GM12892 (cell line): Measurements from ENCODE around the gene GSTO2.

Experiments used
- DNase-seq: peaks from one replicate; pipeline ENCODE4 v3.0.0; 2011; ENCODE audit not compliant: insufficient read length
- FAIRE-seq: peaks from 2 replicates; lab custom pipeline; 2011; peaks lifted over from hg19 to GRCh38; lab: Jason Lieb, UNC
- POLR2A ChIP-seq: IDR thresholded peaks from 2 replicates; pipeline ENCODE4 v1.6.1; 2011; ENCODE audit warnings: low read depth, low read length, control low read depth
- POLR2AphosphoS5 ChIP-seq: IDR thresholded peaks from 2 replicates; pipeline ENCODE4 v1.6.1; 2011; ENCODE audit warnings: low read depth, low read length, control low read depth
- TAF1 ChIP-seq: IDR thresholded peaks from 2 replicates; pipeline ENCODE4 v1.6.1; 2011; ENCODE audit warnings: low read depth, mild to moderate bottlenecking, control low read depth, low read length, borderline replicate concordance

Gene GSTO2

DNA sequence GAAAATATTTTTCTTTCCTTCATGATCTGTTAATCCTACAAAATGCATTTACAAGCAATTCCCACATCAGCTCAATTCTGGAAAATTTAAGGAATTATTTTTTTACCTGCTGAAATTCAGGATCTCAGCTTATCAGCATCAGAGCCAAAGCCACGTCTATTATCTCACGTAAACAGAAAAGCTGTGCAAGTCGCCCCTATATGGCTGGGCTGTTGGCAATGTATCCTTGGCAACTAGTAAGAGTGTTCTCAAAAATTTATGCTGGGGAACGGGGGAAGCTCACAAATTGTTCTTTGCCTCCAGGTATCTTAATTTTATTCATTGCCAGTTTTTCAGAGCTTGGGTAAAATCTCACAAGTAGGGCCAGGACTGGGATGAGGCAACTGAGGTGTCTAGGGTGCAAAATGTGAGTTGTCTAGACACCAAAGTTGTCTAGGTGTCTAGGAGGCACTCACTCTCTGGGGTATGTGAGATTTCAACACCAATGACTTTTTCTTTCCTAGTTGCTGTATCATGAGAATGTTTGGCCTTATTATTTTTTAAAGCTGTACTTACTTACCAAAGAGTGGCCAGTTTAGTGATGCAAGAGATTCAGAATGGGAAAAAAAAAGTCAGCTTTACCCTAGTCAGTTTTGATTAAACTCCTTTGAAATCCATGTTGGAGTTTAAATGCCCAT lies 5.1 kb downstream of the GSTO2 start:
- DNase-seq (no peak), FAIRE-seq (no peak)
- no peak for TF ChIP-seq TAF1
- no peak for TF ChIP-seq POLR2A
- no peak for TF ChIP-seq POLR2AphosphoS5

DNA sequence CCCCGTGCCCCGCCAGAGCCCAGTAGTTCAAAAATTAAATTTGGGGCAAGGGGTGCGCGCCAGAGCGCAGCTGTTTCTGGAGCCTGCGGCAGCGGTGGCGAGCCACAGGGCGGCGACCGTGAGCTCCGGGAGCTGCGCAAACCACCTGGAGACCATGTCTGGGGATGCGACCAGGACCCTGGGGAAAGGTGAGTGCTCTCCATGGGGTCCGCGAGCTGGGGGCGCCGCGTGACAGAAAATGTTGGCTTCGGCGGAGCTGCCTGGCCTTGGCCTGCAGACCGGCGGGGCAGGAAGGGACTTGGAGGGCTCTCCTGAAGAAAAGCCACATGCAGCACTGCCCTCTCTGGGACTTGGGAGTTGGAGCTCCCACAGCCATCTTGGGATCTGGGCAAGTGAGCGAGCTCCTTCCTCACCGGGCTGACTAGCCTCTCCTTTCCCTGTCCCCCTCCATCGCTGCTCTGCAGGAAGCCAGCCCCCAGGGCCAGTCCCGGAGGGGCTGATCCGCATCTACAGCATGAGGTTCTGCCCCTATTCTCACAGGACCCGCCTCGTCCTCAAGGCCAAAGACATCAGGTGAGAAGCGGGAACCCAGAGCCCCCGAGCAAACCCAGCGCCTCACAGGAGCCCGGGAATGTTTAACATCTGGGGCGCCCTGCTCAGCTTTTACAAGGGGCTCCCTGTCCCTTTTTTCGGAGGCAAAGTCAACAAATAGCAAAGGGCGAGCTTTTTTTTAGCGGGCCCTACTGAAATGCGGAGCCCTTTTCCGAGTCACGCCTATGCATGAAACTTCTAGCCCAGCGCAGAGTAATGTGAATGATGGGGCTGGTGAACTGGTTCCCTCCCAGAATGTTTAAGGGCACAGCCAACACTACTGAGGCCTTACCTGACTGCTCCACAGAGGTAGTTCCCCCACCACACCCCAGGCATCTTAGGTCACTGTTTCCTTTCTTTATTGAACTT lies 6.1 kb downstream of the GSTO2 start:
- peak; percentile 55 for DNase-seq
- TF ChIP-seq TAF1 (no peak), POLR2AphosphoS5 (no peak), POLR2A (no peak)
- no peak for FAIRE-seq

DNA sequence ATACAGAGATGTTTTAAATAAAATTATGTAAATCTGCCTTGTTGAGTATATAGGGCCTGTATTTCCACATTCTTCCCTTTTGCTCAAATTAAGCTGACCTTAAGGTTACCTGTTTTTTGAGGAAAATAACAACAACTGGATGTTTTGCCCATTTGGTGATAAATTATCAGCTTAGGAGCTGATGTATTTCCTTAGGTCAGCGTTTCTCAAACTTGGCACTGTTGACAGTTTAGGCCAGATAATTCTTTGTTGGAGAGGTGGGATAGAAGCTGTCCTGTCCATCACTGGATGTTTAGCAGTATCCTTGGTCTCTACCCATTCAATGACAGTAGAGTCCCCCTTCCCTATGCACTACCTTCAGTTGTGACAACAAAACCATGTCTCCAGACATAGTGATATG lies 7.2 kb downstream of the GSTO2 start:
- DNase-seq (no peak), FAIRE-seq (no peak)
- TF ChIP-seq POLR2A, result no peak
- TF ChIP-seq TAF1, result no peak
- TF ChIP-seq POLR2AphosphoS5, result no peak

- TF ChIP-seq POLR2AphosphoS5, result no peak
- TF ChIP-seq POLR2A, result no peak
- TF ChIP-seq TAF1, result no peak
- no peak for FAIRE-seq
- DNase-seq, result no peak
These were observed 8.8 kb downstream of the GSTO2 start for GRCh38 chr10:104277785-104278184.

- TF ChIP-seq TAF1 (no peak), POLR2AphosphoS5 (no peak), POLR2A (no peak)
- no peak for DNase-seq
- FAIRE-seq, result no peak
These were observed 10.7 kb downstream of the GSTO2 start for GRCh38 chr10:104279550-104280259.

DNA sequence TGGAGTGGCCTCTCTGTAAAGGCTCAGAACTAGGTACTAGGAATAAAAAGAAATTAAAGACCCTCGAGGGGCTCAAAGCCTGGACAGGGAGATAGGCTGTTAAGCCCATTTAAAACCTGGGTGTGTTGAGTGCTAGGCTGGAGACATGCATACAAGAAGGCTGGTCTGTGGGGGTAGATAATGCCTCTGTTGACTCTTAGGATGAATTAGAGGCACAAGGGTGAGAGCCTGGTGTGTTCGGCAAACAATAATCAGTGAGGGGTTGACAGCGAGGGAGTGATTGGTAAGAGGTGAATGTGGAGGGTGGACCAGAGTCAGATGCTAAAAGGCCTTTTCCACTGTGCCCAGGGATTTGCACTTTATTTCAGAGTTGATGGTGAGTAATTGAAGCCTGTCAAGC lies 12.7 kb downstream of the GSTO2 start:
- DNase-seq (no peak), FAIRE-seq (no peak)
- TF ChIP-seq POLR2A, result no peak
- TF ChIP-seq TAF1, result no peak
- no peak for TF ChIP-seq POLR2AphosphoS5

- FAIRE-seq, result no peak
- no peak for TF ChIP-seq TAF1
- no peak for TF ChIP-seq POLR2A
- TF ChIP-seq POLR2AphosphoS5, result no peak
These were observed 15.9 kb downstream of the GSTO2 start for GRCh38 chr10:104284846-104285245.

GRCh38 chr10:104286939-104287338 lies 18.0 kb downstream of the GSTO2 start:
- DNase-seq, result no peak
- TF ChIP-seq TAF1 (no peak), POLR2A (no peak), POLR2AphosphoS5 (no peak)
- no peak for FAIRE-seq

More at GRCh38 chr10:104284846-104285245, 15.9 kb downstream of the GSTO2 start:
- no peak for DNase-seq

- no peak for DNase-seq
- TF ChIP-seq POLR2AphosphoS5 (no peak), POLR2A (no peak), TAF1 (no peak)
- FAIRE-seq, result no peak
These were observed 19.4 kb downstream of the GSTO2 start for GRCh38 chr10:104288355-104288754.

- no peak for TF ChIP-seq POLR2A
- peak; percentile 71 for DNase-seq
- FAIRE-seq, result peak; percentile 92
These were observed 22.5 kb downstream of the GSTO2 start for GRCh38 chr10:104291439-104291951.

DNA sequence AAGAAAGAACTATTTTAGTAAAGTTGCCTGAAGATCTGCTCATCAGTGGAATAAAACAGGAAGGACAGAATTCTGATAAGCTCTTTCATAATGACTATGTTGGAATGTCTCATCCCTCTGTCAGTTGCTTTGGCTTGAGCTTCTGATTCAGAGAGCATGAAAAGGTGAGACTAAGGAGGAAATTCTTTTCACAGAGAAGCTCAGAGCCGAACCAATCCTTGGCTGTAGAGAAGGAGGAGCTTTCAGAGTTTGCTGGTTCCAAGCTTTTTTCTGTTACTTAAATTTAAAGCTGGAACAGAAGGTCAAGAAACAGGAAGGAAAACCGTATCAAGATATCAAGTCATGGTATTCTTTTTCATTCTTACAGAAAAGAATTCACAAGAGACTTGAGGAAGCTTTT lies 24.0 kb downstream of the GSTO2 start:
- DNase-seq (no peak), FAIRE-seq (no peak)
- no peak for TF ChIP-seq POLR2A
- TF ChIP-seq TAF1, result no peak
- TF ChIP-seq POLR2AphosphoS5, result no peak

DNA sequence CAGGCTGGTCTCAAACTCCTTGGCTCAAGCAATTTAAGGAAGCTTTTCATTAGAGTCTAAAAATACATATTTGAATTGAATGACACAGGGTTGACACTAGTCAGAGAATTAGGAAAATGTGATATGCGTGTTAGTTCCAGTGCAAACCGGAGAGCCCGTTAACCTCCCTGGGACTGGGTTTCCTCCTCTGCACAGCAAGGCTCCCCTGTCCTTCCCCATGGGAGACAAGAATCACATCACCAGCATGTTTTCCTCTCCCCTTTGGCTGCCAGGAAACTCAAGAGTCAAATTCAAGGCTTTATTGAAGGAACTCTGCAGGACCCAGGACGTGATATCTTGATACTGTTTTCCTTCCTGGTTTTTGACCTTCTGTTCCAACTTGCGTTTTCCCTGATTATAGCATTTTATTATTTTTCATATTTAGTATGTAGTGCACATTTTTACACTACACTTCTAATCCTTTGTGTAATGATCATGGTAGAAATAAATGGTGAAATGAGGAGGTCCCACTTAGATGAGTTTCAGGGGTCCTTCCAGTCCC lies 24.9 kb downstream of the GSTO2 start:
- no peak for FAIRE-seq
- TF ChIP-seq POLR2A (no peak), TAF1 (no peak), POLR2AphosphoS5 (no peak)
- DNase-seq, result no peak
